Esophagus muscularis mucosa (tissue), 4 donors: ENCODE measurements around the gene CFL1. TPM values are rescaled to one million over a fixed set of nuclear protein-coding genes. Genes with fewer than 3 reads are reported as not detected.

Experiments
- DNase-seq: peaks from one replicate; pipeline ENCODE4 v3.0.0-alpha.2; 2017; ENCODE audit errors: extremely low spot score
- H3K27ac ChIP-seq, 4 donors: fragments of 200-600 bp; sonication (generic); replicated peaks in 1 of 4; 1 replicate in 3 of 4; 2 replicates in 1 of 4; pipeline ENCODE4 v1.5.1; 2016 to 2019; ENCODE audit warnings: mild to moderate bottlenecking in 1 of 4
- H3K27me3 ChIP-seq, 4 donors: fragments of 200-600 bp; sonication (generic); one replicate each; pipeline versions ENCODE4 v1.5.1 to v1.6.0; 2016 to 2019
- H3K36me3 ChIP-seq, 4 donors: fragments of 200-600 bp; sonication (generic); one replicate each; pipeline ENCODE4 v1.5.1; 2016 to 2019
- H3K4me1 ChIP-seq, 4 donors: fragments of 200-600 bp; sonication (generic); one replicate each; pipeline ENCODE4 v1.5.1; 2016 to 2019
- H3K4me3 ChIP-seq, 4 donors: fragments of 200-600 bp; sonication (generic); 1 replicate in 2 of 4; 2 replicates in 2 of 4; pipeline ENCODE4 v1.5.1; 2016 to 2019; ENCODE audit warnings: mild to moderate bottlenecking in 4 of 4, moderate library complexity in 1 of 4
- H3K9me3 ChIP-seq, 4 donors: fragments of 200-600 bp; sonication (generic); 1 replicate in 3 of 4; 2 replicates in 1 of 4; pipeline ENCODE4 v1.5.1; 2016 to 2019
- EP300 ChIP-seq: sonication (generic); formaldehyde crosslinking; IDR thresholded peaks from one replicate; pipeline ENCODE4 v1.6.1; 2017; ENCODE audit warnings: antibody characterized with exemption
- POLR2A ChIP-seq: fragments of 450-650 bp; IDR thresholded peaks from one replicate; pipeline ENCODE4 v1.6.1; 2017; ENCODE audit warnings: antibody characterized with exemption, moderate library complexity, mild to moderate bottlenecking, low read depth
- POLR2AphosphoS5 ChIP-seq, 2 donors: sonication (generic); formaldehyde crosslinking; IDR thresholded peaks; one replicate each; pipeline ENCODE4 v1.6.1; 2017; ENCODE audit warnings: antibody characterized with exemption in 2 of 2
- WGBS: methylation state at CpG from one replicate; pipeline ENCODE4 v1.1.5; 2018; 5-methylcytosine and 5-hydroxymethylcytosine counted together
- intact Hi-C: fragments of 100-400 bp; cut with DNase I; formaldehyde crosslinking; loops from one replicate; pipeline ENCODE4 v1.15.1; 2023
- total RNA-seq, 4 donors: library from RNA; depleted of rRNA; stranded (reverse); fragments of >200 nt; gene quantifications; one replicate each; pipeline versions ENCODE4 v1.1.0 to v1.2.1, GENCODE V29; 2016
- TF ChIP-seq, protein P1 (sequence below), 3 experiments: fragments of 200-600 bp in 2 of 3; fragments of 450-650 bp in 1 of 3; sonication (generic) in 2 of 3; IDR thresholded peaks; one replicate each; pipeline ENCODE4 v1.5.1; 2017 to 2019; ENCODE audit warnings: antibody characterized with exemption in 3 of 3, mild to moderate bottlenecking in 2 of 3, moderate library complexity in 1 of 3

CFL1 gene
- total RNA-seq, 4 donors from 2014 or later, result 610 to 793 (median 738) TPM

DNA sequence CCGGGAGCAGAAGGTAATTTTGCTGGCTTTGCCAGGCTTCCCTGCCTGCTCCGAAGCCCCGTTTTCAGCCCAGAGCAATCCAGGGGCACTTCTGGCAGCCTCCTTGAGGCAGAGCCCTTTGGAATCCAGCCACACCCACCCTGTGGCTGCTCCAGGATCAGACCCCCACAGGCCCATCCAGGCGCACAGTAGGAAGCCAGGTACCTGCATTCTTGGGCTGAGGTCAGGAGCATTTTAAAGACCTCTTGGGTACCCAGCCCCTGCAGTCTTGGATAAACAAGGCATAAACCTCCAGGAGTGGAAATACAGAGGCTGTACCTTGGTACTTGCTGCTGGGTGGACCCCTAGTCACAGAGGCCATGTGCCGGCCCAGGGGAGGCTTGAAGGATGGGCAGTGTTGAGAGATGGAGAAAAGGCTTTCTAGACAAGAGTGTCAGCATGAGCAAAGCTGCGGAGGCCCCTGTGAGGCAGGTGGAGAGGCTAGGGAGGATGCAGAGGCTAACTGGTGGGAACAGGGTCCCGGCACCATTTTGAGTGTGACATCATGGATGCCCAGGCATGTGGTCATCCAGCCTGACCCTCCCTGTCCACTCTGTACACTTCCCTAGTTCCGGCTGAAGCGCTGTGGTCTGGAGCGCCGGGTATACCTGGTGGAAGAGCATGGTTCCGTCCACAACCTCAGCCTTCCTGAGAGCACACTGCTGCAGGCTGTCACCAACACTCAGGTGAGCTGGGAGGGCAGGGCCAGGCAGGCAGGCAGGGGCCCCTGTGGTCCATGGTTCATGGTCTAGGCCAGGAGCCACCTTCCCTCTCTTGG, 6.1 kb upstream of the CFL1 start:
- Histone ChIP-seq H3K4me1 (peaks cover 22 to 74% (median 50%) of the 10 kb centered on the region in 4 donors), H3K27me3 (no peaks in the 10 kb centered on the region), H3K4me3 (no peak overlapping the region), H3K27ac (peak overlapping the region in 2 of 4 donors; percentile 98 to 100), H3K36me3 (peaks cover 35 to 77% (median 74%) of the 10 kb centered on the region in 4 donors), H3K9me3 (no peaks in the 10 kb centered on the region)
- intact Hi-C loops, result no loop called here
- TF ChIP-seq, protein P1, sequence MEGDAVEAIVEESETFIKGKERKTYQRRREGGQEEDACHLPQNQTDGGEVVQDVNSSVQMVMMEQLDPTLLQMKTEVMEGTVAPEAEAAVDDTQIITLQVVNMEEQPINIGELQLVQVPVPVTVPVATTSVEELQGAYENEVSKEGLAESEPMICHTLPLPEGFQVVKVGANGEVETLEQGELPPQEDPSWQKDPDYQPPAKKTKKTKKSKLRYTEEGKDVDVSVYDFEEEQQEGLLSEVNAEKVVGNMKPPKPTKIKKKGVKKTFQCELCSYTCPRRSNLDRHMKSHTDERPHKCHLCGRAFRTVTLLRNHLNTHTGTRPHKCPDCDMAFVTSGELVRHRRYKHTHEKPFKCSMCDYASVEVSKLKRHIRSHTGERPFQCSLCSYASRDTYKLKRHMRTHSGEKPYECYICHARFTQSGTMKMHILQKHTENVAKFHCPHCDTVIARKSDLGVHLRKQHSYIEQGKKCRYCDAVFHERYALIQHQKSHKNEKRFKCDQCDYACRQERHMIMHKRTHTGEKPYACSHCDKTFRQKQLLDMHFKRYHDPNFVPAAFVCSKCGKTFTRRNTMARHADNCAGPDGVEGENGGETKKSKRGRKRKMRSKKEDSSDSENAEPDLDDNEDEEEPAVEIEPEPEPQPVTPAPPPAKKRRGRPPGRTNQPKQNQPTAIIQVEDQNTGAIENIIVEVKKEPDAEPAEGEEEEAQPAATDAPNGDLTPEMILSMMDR (IDR thresholded peaks at IDR 0.05), result no peak
- TF ChIP-seq EP300 (no peak), POLR2A (no peak), POLR2AphosphoS5 (IDR thresholded peaks at IDR 0.05) (peak in 1 of 2 donors; percentile 4)
- no peak for DNase-seq
- 87% methylated on average over 7 of the region's 12 CpGs for WGBS

DNA sequence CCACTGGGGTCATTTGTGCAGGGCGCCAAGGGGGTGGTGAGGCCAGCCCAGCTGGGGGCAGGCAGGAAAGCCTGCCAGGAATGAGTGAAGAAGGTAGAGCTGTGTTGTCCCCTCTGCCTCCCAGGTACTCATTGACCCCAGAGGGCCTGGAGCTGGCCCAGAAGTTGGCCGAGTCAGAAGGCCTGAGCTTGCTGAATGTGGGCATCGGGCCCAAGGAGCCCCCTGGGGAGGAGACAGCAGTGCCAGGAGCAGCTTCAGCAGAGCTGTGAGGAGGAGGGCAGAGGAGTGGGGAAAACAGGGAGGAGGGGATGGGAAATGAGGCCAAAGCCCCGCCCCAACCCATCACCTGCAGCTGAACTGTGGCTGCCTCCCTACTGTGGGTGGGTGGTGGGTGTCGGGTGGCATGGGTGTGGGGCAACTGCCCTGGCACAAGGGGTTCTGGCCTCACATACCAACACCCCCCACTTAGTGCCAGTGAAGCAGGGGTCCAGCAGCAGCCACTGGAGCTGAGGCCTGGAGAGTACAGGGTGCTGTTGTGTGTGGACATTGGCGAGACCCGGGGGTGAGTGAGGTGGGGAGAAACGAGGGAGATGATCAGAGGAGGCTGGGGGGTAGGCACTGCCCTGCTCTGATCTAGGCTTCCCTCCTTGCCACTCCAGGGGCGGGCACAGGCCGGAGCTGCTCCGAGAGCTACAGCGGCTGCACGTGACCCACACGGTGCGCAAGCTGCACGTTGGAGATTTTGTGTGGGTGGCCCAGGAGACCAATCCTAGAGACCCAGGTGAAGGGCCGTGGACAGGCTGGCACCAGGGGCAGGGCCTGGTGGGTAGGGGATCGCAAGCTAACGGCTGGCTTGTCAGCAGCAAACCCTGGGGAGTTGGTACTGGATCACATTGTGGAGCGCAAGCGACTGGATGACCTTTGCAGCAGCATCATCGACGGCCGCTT, 5.2 kb upstream of the CFL1 start:
- intact Hi-C loops, result no loop called here
- Histone ChIP-seq H3K9me3 (no peaks in the 10 kb centered on the region), H3K27me3 (no peaks in the 10 kb centered on the region), H3K27ac (peak overlapping the region; percentile 98 to 100 (median 98)), H3K4me3 (no peak overlapping the region), H3K4me1 (peaks cover 22 to 71% (median 56%) of the 10 kb centered on the region in 4 donors), H3K36me3 (peaks cover 35 to 69% (median 66%) of the 10 kb centered on the region in 4 donors)
- no peak for TF ChIP-seq EP300
- no peak for TF ChIP-seq POLR2AphosphoS5 (IDR thresholded peaks at IDR 0.05)
- no peak for TF ChIP-seq POLR2A
- TF ChIP-seq, protein P1 (IDR thresholded peaks at IDR 0.05), result no peak
- no peak for DNase-seq
- WGBS, result 75% methylated on average over 8 of the region's 24 CpGs

DNA sequence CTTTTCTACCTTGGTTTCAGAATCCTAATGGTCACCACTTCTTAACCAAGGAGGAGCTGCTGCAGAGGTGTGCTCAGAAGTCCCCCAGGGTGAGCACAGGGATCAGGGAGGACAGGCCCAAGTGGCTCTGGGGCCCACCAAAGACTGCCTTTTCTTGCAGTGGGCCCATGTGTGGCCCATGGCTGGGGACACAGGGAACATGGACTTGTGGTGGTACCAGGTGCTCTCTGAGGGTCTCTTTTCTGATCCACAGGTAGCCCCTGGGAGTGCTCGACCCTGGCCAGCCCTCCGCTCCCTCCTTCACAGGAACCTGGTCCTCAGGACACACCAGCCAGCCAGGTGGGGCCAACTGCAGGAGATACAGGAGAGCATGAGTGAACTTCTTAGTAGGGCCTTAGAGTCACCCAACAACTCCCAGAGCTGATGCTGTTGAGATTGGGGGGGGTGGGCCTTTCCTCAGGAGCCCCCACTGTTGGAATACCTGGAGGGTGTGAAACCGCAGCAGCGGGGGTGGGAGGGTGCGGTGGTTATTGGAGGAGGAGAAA, 4.3 kb upstream of the CFL1 start:
- intact Hi-C loops, result no loop called here
- Histone ChIP-seq H3K27me3 (no peaks in the 10 kb centered on the region), H3K27ac (peak overlapping the region; percentile 98 to 100 (median 98)), H3K4me3 (peak overlapping the region in 1 of 4 donors; percentile 98), H3K36me3 (peaks cover 35 to 60% (median 57%) of the 10 kb centered on the region in 4 donors), H3K9me3 (no peaks in the 10 kb centered on the region), H3K4me1 (peaks cover 22 to 62% (median 46%) of the 10 kb centered on the region in 4 donors)
- no peak for DNase-seq
- WGBS, result 87% methylated on average over 4 of the region's 5 CpGs
- TF ChIP-seq, protein P1 (IDR thresholded peaks at IDR 0.05), result no peak
- TF ChIP-seq EP300 (no peak), POLR2AphosphoS5 (IDR thresholded peaks at IDR 0.05) (no peak), POLR2A (no peak)

DNA sequence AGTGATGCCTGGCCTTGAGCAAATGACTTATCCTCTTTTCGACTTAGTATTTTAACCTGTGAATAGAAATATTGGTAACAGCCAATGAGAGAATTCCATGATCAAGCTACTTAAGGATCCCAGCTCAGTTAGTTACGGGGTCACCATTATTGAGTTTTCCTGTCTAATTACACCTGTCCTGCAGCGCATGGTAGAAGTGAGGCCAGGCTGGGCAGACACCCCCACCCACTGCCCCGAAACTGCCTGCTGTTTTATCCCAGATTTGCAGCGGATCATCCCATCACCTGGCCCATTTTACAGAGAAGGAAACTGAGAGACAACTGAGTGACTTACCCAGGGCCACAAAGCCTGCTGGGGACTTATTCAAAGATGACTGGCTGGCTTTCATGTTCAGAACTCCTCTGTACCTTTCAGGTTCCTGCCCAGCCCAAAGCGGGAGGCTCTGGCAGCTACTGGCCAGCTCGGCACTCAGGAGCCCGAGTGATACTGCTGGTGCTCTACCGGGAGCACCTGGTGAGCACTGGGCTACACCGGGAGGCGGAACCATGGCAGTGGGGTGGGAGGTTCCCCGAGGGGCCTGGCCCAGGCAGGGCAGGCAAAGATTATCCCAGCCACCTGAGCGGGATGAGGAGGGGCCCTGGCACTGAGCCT, 3.7 kb upstream of the CFL1 start:
- Histone ChIP-seq H3K4me3 (peak overlapping the region; percentile 98 to 100 (median 99)), H3K36me3 (peaks cover 35 to 56% (median 51%) of the 10 kb centered on the region in 4 donors), H3K9me3 (no peaks in the 10 kb centered on the region), H3K4me1 (peaks cover 24 to 60% (median 48%) of the 10 kb centered on the region in 4 donors), H3K27ac (peak overlapping the region; percentile 98 to 100 (median 98)), H3K27me3 (no peaks in the 10 kb centered on the region)
- no peak for DNase-seq
- no peak for TF ChIP-seq EP300
- TF ChIP-seq POLR2A, result no peak
- TF ChIP-seq, protein P1 (IDR thresholded peaks at IDR 0.05), result no peak
- TF ChIP-seq POLR2AphosphoS5 (IDR thresholded peaks at IDR 0.05), result no peak
- 81% methylated on average over 12 of the region's 13 CpGs for WGBS
- intact Hi-C loops, result no loop called here
